GM08714 (cell line): ENCODE data around the gene DPH1.
A peak's percentile ranks its signal among the peaks of the same experiment; 100 is the strongest.

Experiments
- H3K4me3 ChIP-seq: fragments of 200-500 bp; sonication (Bioruptor generic); 2 replicates; pipeline ENCODE4 v1.5.1; 2014; ENCODE audit warnings: mild to moderate bottlenecking, low read length, inconsistent platforms
- ZNF274 ChIP-seq: IDR thresholded peaks from 2 replicates; pipeline ENCODE4 v1.6.1; 2012; ENCODE audit warnings: mild to moderate bottlenecking, low read depth, low read length

DPH1 gene

DNA sequence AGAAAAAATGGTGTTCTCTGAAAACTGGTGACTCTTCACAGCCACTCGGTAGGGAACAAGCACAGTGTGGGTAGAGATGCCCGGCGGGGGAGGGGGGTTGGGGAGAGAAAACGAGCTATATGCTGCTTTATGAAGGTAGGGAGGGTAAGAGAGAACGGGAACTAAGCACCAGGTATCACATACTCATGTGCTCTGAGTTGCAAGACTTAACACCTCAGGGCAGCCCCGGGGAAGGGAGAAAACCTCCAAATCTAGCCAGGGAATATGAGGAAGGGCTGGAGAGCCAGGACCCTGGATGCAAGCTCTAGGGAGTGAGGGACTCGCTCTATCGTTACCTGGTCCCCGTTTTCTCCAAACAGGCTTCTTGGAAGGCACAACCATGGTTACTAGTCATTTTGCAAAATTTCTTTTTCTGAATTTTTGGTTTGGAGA lies 60.3 kb downstream of the DPH1 start:
- no peak for TF ChIP-seq ZNF274
- peak overlapping the region; percentile 64; the same call in 1 of the 2 replicates for H3K4me3 ChIP-seq

DNA sequence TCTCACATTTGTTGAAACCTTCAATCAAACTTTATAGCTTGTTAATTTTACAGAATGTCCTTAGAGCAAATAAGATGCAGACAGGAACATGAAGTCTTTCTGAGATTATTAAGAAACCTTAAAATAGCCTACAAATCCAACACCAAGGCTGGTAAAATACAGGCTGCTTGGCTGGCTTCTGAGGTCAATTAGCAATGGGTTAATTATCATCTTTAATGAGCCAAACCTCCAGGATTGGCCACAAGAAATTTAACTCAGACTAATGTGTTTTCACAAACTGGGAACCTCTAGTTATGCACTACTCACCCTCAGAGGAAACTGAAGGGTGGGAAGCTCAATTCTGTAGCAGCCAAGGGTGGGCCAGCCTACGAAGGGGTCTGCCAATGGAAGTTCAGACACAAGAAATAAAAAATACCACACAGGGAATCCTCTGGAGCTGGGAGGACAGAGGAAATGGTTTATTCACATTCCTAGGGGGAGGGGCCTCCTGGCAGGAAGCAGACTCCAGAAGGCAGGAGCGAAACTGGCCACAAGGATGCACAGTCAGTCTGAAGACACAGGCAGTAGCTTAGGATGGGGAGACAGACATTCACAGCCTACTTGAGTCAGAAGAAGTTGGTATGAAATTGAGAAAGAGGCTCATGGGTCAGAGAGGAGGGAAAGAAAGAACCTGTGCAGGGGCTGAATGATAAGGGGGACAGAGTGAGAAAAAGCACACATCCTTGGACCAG lies 61.0 kb downstream of the DPH1 start:
- H3K4me3 ChIP-seq: peak overlapping the region; percentile 3; the same call in 1 of the 2 replicates
- TF ChIP-seq ZNF274: no peak

DNA sequence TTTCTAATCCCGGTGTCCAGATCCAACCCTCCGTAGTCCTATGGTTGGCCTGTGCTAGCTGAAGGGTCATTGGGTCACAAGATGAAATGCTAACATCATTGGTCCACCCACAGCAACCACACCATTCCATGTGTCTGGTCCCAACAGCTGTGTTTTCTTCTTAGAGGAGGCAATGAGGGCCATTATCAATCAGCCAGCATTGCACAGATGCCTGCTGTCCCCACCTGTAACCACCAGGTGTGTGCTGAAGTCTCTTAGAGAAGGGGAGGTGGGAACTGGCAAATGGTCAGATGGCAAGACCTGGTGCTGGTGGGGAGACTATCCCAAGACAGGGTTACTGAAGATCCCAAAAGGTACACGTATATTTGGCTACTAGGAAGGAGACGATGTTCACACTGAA lies 62.3 kb downstream of the DPH1 start:
- TF ChIP-seq ZNF274: no peak
- no peak overlapping the region for H3K4me3 ChIP-seq

DNA sequence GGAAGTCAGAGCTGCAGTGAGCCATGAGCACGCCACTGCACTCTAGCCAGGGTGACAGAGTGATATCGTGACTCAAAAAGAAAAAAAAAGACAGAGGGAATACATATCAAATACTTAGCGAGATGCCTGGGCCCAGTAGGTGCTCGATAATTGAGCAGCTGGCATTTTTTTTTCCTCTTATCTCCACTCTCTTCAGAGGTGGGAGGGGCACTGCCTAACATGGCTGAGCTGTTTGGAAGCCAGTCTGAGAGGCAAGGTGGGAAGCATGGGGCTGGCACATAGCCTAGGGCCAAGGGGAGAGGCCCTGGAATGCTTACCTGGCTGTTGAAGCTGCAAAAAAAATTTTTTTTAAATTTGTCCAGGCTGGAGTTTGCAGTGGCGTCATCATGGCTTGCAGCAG lies 63.4 kb downstream of the DPH1 start:
- no peak overlapping the region for H3K4me3 ChIP-seq
- no peak for TF ChIP-seq ZNF274
